Smooth muscle cell (in vitro differentiated cells): ENCODE data around the gene ANKS6. TPM values are rescaled to one million over a fixed set of nuclear protein-coding genes. Genes with fewer than 3 reads are reported as not detected.

Experiments
- DNase-seq: peaks from one replicate; lab custom pipeline; 2025; ENCODE audit not compliant: unreplicated experiment; lab: John Stamatoyannopoulos, UW
- H2AFZ ChIP-seq: fragments of 200-600 bp; sonication (generic); 2 replicates; pipeline ENCODE4 v1.6.0; 2016; ENCODE audit warnings: antibody characterized with exemption, low read depth, mild to moderate bottlenecking
- H3F3A ChIP-seq: fragments of 200-600 bp; sonication (generic); 2 replicates; pipeline ENCODE4 v1.6.0; 2017; ENCODE audit warnings: antibody characterized with exemption, low read depth
- H3K27ac ChIP-seq: fragments of 200-600 bp; sonication (generic); 2 replicates; pipeline ENCODE4 v1.5.1; 2016; ENCODE audit warnings: low read depth, mild to moderate bottlenecking
- H3K27me3 ChIP-seq: fragments of 200-600 bp; sonication (generic); 2 replicates; pipeline ENCODE4 v1.6.1; 2016; ENCODE audit warnings: low read depth, mild to moderate bottlenecking
- H3K36me3 ChIP-seq: fragments of 200-600 bp; sonication (generic); 2 replicates; pipeline ENCODE4 v1.5.1; 2016; ENCODE audit warnings: low read depth
- H3K4me1 ChIP-seq: fragments of 200-600 bp; sonication (generic); 2 replicates; pipeline ENCODE4 v1.5.1; 2016; ENCODE audit warnings: low read depth
- H3K4me2 ChIP-seq: fragments of 200-600 bp; sonication (generic); 2 replicates; pipeline ENCODE4 v1.6.0; 2016; ENCODE audit warnings: mild to moderate bottlenecking
- H3K4me3 ChIP-seq: fragments of 200-600 bp; sonication (generic); 2 replicates; pipeline ENCODE4 v1.5.1; 2016; ENCODE audit warnings: mild to moderate bottlenecking
- H3K79me2 ChIP-seq: fragments of 200-600 bp; sonication (generic); 2 replicates; pipeline ENCODE4 v1.6.0; 2016; ENCODE audit warnings: low read depth, mild to moderate bottlenecking
- H3K9ac ChIP-seq: fragments of 200-600 bp; sonication (generic); 2 replicates; pipeline ENCODE4 v1.6.0; 2016; ENCODE audit warnings: low read depth
- H3K9me3 ChIP-seq: fragments of 200-600 bp; sonication (generic); replicated peaks from 2 replicates; pipeline ENCODE4 v1.5.1; 2016; ENCODE audit warnings: low read depth
- H4K20me1 ChIP-seq: fragments of 200-600 bp; sonication (generic); 2 replicates; pipeline ENCODE4 v1.6.0; 2016; ENCODE audit warnings: low read depth
- CTCF ChIP-seq: fragments of 200-600 bp; sonication (generic); IDR thresholded peaks from 2 replicates; pipeline ENCODE4 v1.5.1; 2017; ENCODE audit warnings: borderline replicate concordance, mild to moderate bottlenecking, antibody characterized with exemption; ENCODE audit not compliant: insufficient read depth, poor library complexity, severe bottlenecking
- WGBS: methylation state at CpG from one replicate; pipeline ENCODE4 v1.1.7; 2016; ENCODE audit warnings: low lambda C conversion rate; 5-methylcytosine and 5-hydroxymethylcytosine counted together
- polyA plus RNA-seq: library from polyadenylated mRNA; unstranded; fragments of >200 nt; fragmentation: Nextera tagmentation; extraction: Ambion mirVana; gene quantifications from 2 replicates; pipeline ENCODE4 v1.2.1, GENCODE V29; 2016
- total RNA-seq: library from RNA; depleted of rRNA; stranded (reverse); fragments of >200 nt; gene quantifications from 2 replicates; pipeline ENCODE4 v1.2.3, GENCODE V29; 2014

The ANKS6 gene
- total and polyA plus RNA-seq, 2 experiments from 2014 or later = 10.5 to 13.6 TPM

GRCh38 chr9:98755006-98755618 is 41.2 kb downstream of the ANKS6 start:
- no peaks in the 10 kb centered on the region for H3F3A ChIP-seq
- no peak overlapping the region for H2AFZ ChIP-seq
- DNase-seq = no peak
- H3K9ac ChIP-seq = no peak overlapping the region
- H3K27me3 ChIP-seq = no peaks in the 10 kb centered on the region
- H4K20me1 ChIP-seq = no peaks in the 10 kb centered on the region
- peaks cover 15% of the 10 kb centered on the region for H3K36me3 ChIP-seq
- H3K4me3 ChIP-seq = no peak overlapping the region
- 94% methylated on average over 6 of the region's 6 CpGs for WGBS
- no peak overlapping the region for H3K4me2 ChIP-seq
- H3K4me1 ChIP-seq = no peaks in the 10 kb centered on the region
- no peaks in the 10 kb centered on the region for H3K79me2 ChIP-seq
- no peak overlapping the region for H3K27ac ChIP-seq
- TF ChIP-seq CTCF = no peak
- H3K9me3 ChIP-seq = peaks cover 5% of the 10 kb centered on the region

DNA sequence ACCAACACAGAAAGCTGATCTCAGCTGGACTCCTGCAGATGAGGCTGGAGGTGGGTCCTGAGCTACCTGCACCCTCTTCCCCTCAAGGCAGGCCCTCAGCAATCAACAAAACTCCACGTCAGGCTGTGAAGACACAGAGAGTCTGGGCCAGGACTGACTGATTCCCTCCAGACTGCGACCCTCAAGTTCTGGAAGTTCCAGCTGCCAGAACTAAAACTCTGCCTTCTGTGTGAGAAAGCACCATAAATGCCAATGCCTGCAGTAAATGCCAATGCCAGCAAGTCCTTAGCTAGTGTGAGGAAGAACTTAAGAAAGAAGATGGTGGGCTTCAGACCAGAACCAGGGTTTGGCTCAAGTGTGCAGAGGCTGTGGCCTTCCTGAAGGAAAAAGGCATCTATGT is 45.1 kb downstream of the ANKS6 start:
- no peak overlapping the region for H3K4me2 ChIP-seq
- no peak overlapping the region for H3K27ac ChIP-seq
- H3F3A ChIP-seq = no peaks in the 10 kb centered on the region
- H3K79me2 ChIP-seq = no peaks in the 10 kb centered on the region
- DNase-seq = no peak
- TF ChIP-seq CTCF = no peak
- WGBS = 86% methylated on average over 2 of the region's 2 CpGs
- no peak overlapping the region for H2AFZ ChIP-seq
- H4K20me1 ChIP-seq = no peaks in the 10 kb centered on the region
- H3K9ac ChIP-seq = no peak overlapping the region
- no peaks in the 10 kb centered on the region for H3K36me3 ChIP-seq
- no peaks in the 10 kb centered on the region for H3K27me3 ChIP-seq
- no peak overlapping the region for H3K4me3 ChIP-seq
- no peaks in the 10 kb centered on the region for H3K4me1 ChIP-seq
- H3K9me3 ChIP-seq = no peaks in the 10 kb centered on the region

GRCh38 chr9:98750364-98751060 is 45.8 kb downstream of the ANKS6 start:
- WGBS = 92% methylated on average over 5 of the region's 5 CpGs
- Histone ChIP-seq H3K4me3 (no peak overlapping the region), H3K27me3 (no peaks in the 10 kb centered on the region), H3K4me2 (no peak overlapping the region), H4K20me1 (no peaks in the 10 kb centered on the region), H2AFZ (no peak overlapping the region), H3K9me3 (no peaks in the 10 kb centered on the region), H3K27ac (no peak overlapping the region), H3F3A (no peaks in the 10 kb centered on the region), H3K36me3 (no peaks in the 10 kb centered on the region), H3K79me2 (no peaks in the 10 kb centered on the region), H3K4me1 (no peaks in the 10 kb centered on the region), H3K9ac (no peak overlapping the region)
- no peak for TF ChIP-seq CTCF
- no peak for DNase-seq

DNA sequence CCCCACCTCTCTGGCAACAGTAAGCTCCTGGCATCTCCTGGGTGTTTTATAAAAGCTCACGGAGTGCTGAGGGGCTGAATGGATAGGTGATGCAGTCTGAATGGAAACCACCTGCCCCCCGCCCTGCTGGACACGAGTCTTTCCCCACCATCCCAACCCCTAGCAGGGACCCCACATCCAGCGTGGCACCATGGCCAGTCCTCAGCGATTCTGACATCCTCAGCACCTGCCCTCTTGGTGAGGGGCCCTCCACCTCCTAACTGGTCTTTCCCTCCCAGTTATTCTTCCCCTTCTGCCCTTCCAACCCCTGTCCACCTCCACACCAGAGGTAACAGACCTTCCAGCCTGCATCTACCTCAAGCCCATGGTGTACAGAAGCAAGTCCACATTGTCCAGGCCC is 48.9 kb downstream of the ANKS6 start:
- Histone ChIP-seq H4K20me1 (no peaks in the 10 kb centered on the region), H3K36me3 (no peaks in the 10 kb centered on the region), H3K27me3 (no peaks in the 10 kb centered on the region), H3K4me3 (no peak overlapping the region), H3K27ac (no peak overlapping the region), H3K4me2 (no peak overlapping the region), H3K79me2 (no peaks in the 10 kb centered on the region), H2AFZ (no peak overlapping the region), H3K9me3 (no peaks in the 10 kb centered on the region), H3K4me1 (no peaks in the 10 kb centered on the region), H3K9ac (no peak overlapping the region), H3F3A (no peaks in the 10 kb centered on the region)
- no peak for TF ChIP-seq CTCF
- no peak for DNase-seq
- 95% methylated on average over 5 of the region's 5 CpGs for WGBS
